GM10847 (cell line): Measurements from ENCODE around the gene ZNF597.

Experiments
- POLR2A ChIP-seq: IDR thresholded peaks from 2 replicates; pipeline ENCODE4 v1.6.1; 2011; ENCODE audit not compliant: insufficient read length; ENCODE audit errors: extremely low read depth

The ZNF597 gene

DNA sequence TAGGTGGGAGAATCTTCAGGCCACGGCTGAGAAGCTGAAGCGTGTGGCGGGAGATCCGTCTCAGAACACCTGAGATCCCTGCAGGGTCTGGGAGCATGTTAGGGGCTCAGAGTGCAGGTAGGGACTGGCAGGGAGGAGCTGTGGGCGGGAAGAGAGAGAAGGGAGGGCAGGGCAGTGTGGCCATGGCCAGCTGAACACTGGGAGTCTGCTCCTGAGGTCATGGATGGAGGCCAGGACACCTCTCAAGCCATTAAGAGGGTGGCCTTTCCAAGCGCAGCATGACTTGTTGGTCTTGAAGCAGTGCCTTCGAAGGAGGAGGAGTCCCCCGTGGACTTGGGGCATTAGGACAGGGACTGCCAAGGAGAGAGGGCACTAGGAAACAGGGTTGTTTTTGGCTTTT is 23.9 kb upstream of the ZNF597 start:
- TF ChIP-seq POLR2A: no peak

DNA sequence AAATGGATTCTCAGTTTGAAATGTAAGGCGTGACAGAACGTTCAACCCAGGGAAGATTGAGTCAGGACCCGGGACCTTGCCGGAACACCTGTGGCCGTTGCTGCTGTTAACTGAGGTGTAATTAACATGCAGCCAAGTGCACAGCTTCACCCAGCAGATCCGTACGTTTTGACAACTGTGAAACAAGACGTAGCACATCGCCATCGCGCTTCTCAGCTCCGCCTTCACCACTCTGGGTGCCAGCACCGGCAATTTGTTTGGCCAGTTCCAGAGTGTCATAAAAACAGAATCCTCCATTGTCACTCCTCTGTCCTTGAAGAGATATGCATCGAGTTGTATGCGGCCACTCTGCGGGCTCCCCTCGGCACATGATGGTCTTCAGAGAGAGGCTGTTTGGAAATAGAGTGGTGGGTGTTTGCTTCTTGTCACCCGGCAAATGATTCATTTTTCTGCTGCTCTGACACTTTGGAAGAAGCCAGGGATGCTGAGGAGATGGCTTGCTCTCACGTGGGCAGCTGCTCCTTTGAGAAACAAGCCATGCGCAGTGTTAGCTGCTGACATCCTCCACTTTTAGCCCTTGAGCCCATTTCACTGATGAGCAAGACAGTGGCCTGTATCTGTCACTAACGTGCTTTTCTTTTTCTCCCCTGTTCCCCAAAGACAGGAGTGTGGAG is 22.7 kb upstream of the ZNF597 start:
- no peak for TF ChIP-seq POLR2A

DNA sequence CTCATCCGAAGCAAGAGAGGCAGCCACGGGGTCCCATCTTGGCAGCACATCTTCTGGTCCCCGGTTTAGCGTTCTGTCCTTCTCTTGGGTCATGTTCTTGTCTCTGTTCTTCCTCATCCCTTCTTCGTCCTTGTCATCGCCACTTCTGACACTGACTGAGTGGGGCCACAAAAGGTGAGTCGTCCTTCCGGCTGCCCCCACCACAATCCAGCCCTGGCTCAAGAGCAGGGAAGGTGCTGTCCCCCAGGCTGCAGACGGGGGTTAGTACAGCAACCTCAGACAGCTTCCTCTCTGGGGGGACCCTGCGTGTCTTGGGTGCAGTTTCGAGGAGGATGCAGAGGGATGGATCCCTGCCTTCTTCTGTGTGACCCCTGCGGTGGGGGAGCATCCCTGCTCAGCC is 22.0 kb upstream of the ZNF597 start:
- TF ChIP-seq POLR2A: no peak

DNA sequence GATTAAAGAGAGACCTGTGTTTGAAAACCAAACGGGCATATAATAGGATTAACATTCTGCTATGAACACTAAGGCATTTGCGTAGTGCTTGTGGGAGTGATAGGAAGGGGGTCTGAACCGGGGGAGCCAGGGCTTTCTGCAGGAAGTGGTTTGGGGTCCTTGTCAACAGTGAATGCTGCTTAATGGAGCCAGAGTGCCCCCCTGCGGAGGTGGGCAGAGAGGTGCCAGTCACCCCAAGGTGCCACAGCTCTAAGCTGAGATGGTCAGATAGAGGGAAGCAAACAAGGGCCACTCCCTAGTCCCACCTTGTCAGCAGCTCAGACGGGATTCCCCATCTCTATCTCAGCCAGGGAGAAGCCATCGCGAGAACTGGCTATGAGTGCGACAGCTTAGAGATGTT is 17.8 kb upstream of the ZNF597 start:
- no peak for TF ChIP-seq POLR2A

DNA sequence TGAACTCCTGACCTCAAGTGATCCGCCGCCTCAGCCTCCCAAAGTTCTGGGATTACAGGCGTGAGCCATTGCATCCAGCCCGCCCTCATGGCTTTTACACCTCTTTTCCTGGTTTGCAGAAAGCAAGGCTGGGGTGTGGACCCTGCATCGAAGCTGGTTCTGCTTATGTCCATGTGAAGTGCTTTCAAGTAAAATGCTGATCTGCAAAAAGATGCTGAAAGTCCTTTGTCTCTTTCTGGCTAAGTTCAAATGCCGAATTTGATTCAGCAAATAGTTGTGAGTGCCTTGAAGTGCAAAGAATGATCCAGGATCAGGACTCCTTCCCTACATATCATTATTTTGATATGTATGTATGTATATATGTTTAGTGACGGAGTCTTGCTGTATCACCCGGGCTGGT is 17.3 kb upstream of the ZNF597 start:
- TF ChIP-seq POLR2A: no peak

DNA sequence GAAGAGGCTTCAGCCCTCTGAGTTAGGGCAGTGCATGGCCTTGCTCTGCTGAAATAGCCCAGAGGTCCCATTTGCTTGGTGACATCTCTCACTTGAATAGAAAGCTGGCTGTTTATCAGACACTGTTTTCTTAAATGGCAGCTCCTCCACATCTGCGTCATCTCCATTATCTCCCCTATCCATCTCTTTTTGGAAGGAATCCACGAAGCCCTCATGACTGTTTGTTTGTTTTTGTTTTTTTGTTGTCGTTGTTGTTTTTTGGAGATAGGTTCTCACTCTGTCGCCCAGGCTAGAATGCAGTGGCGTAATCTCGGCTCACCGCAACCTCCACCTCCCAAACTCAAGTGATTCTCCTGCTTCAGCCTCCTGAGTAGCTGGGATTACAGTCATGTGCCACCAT is 16.8 kb upstream of the ZNF597 start:
- no peak for TF ChIP-seq POLR2A

DNA sequence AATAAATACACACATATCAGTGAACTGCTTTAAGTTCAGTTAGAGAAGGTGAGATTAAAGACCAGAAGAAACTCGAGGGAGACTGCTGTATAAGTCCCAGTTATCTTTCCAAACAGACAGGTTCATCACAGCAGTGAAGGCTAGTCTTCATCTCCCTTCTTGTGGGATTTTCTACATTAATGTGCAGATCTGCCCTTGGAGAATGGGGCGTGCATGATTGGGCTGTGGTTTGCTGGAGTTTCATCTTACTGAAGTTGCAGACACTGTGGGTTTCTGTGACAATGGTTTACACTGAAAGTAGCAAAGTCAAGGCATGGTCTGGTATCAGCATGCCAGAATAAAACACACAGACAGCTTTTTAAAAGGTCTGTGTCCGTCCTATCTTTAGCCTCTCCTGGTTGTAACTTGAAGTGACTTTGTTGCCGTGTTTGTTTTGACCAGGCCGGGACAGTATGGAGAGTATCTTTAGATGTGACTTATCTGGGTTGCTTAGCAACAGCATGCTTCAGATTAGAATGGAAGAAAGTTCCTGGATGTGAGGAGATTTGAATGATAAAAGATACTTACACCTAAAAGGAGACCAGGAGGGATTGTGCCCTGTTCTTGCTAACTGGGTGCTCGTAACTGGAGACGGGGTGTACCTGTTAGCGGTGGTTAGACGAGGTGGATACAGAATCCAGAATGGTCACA is 16.2 kb upstream of the ZNF597 start:
- TF ChIP-seq POLR2A: no peak

DNA sequence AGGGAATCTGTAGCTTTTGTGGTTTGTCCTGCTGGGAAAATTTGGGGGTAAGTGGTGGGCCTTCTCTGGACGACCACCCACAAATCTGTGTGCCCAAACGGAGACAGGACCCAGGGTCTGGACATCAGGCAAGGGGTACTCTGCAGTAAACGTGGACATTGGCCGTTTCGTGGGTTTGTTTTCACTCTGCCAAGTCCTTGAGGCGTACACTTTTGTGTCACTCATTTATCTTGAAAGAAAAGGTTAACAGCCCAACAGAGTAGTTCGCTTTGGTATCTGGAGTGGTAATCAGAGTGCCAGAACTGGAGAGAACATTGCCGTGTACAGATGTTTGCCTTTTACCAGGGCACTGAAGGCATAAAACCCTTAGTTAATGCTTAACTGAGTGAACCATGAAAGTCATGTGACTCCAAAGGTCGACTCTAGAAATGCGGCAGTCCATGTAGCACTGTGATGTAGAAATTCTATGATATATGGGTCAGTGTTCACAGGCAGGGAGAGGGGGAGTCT is 15.6 kb upstream of the ZNF597 start:
- no peak for TF ChIP-seq POLR2A

DNA sequence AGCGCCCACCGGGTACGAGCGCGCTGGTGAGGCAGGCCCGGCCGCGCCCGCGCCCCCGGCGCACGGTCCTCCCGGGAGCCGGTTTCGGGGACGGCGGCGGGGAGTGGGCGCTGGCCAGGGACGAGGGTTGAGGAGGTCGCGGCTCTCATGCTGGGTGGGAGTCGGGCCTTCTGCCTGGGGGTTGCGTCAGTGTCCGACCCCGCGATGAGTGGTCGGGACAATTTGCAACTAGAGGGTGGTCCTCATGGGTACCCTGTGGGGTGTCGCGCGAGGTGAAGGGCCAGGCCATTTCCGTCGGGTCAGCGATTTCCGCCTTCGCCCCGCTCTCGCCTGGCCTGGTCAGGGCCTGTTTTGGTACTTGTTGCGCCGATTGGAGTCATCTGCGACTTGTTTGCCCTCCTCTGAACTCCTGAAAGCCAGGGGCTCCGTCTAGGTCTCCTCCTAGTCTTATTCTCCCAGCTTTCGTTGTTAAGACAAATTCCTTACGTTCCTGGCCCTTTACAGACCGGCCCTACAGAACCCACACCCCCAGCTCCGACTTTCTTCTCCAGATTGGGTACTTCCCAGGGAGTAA is 15.1 kb upstream of the ZNF597 start:
- TF ChIP-seq POLR2A: no peak

DNA sequence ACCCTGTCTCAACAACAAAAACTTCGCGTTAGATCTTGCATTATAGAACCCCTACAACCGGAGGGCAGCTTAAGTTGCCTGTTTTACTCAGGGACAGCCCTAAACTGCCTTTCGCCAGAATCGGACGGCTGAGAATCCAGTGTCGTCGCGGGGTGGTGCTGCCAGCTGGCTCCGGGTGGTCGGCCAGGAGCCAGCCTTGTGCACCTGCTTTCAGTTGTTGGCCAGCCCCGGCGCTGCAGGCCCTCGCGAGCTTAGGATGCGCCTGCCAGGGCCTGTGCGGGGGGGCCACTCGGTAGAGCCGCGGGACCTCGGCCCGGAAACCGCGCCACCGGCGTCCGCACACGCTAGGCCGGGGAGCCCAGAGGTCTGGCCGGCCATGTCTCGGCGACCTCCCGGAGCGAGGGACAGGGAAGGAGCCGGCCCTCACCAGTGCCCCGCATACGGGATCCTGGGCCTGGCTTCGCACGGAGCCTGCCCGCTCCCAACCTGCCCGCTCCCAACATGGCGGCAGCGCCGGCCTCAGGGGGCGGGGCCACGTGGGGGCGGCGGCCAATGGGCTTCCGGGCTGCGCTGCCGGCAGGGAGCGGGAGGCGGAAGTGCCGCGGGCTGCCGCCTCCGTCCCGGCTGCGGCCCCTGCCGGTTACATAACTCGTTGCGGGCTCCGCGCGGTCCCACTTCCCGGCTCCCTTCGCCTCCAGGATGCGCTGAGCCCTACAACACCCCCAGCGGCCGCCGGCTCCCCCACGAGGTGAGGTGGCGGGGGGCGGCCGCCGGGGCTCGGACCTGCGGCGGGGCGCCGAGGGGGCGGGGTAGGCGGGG is 14.3 kb upstream of the ZNF597 start:
- TF ChIP-seq POLR2A: peak; percentile 86

DNA sequence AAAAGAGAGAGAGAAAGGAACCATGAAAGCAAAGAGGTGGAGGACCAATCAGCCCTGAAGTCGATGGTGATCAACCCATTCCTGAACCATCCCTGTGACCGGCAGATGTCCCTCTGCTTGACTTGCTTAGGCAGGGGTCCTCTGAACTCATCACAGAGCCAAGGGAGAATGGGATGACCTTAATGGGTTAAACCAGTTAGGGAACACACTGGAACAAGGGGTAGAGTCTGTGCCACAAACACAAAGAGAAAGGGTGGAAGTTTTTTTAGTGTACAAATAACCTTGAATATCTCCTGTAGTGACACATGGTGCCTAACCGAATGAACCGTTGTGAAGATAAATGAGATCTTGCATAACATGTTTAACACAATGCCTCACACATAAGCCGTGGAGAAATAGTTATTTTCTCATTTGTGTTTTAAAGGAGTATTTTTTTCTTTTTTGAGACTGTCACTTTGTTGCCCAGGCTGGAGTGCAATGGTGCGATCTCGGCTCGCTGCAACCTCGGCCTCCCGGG is 11.4 kb upstream of the ZNF597 start:
- TF ChIP-seq POLR2A: no peak

DNA sequence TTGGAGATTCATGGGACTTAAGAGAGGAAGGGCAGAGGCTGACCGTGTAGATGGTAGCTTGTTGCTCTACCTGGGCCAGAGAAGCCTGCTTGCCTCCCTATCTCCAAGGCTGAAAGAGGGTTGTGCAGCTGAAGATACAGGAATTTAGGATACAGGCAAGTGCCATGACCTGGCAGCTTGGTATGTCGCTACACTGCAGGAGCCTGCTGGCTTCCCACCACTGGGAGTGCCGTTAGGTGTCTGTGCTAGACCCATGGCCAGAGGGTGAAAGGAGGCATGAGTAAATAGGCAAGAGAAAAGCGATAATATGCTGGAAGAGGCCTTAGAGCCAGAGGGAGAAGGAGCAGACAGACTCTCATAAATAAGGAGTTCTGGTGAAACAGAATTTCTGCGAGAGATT is 10.8 kb upstream of the ZNF597 start:
- TF ChIP-seq POLR2A: no peak

DNA sequence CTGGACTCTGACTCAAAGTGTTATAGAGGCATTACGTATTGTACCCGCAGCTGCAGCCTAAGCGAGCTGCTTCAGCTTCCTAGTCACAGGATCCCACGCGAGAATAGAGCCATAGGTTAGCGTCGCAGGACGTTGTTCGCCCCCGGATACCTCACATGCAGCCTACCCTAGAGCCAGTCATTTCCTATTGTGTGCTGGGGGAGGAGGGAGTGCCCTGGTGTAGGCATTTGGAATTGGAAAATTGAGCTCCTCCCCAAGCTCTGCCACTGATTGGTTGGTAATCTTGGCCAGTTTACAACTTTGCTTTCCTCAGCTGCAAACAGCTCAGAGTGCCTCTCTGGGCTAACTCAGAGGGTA is 706 bp upstream of the ZNF597 start:
- TF ChIP-seq POLR2A: no peak

DNA sequence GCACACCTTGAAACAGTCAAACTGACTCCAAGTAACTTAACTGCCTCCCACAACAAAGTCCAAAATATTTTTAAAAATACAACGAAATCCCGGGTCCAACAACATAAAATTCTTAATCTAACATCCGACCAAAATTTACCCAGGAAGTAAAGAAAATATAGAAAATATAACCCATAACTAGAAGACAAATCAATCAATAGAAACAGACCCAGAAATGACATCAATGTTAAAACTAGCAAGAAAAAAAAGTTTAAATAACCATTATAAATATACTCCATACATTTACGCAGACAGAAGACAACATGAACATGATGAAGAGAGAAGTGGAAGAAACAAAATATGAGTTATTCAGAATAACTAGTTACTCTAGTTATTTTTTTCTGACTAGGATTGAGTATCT is 3.7 kb downstream of the ZNF597 start:
- TF ChIP-seq POLR2A: no peak

DNA sequence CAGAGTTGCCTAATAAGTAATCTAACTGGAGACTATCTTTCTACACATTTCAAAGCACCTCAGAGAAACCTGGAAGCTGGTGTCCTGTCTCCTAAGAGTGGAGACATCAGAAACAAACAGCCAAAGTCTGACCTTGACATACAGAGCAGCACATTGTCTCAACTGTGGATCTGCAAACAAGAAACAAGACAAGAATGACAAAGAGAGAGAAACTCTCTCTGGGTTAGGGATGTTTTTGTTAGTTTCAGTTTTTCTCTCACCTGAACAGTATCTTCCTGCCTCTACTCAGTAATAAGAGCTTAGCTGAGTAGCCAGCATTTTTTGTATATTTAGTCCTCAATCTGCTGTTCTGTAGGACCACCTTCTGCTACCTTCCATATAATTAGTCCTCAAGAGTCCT is 8.9 kb downstream of the ZNF597 start:
- TF ChIP-seq POLR2A: no peak

DNA sequence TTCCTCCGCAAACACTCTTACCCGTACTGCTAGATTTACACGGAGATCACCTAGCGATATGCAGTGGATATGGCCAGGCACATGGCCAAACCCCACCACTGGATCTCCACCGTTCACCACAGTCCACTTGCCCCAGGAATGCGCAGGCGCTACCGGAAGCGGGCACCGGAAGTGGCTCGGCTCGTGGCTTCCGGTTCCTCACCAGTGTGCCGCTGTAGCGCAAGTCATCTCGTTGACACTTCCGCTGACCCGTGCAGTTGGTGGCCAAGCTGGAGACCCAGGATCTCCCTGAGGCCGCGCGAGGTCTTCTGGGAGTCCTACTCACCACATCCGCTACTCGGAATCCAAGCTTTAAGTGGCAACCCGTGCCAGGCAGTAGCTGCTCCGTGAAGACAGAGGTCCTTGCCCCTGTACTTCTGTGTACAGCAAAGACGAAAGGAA is 11.5 kb downstream of the ZNF597 start:
- no peak for TF ChIP-seq POLR2A

DNA sequence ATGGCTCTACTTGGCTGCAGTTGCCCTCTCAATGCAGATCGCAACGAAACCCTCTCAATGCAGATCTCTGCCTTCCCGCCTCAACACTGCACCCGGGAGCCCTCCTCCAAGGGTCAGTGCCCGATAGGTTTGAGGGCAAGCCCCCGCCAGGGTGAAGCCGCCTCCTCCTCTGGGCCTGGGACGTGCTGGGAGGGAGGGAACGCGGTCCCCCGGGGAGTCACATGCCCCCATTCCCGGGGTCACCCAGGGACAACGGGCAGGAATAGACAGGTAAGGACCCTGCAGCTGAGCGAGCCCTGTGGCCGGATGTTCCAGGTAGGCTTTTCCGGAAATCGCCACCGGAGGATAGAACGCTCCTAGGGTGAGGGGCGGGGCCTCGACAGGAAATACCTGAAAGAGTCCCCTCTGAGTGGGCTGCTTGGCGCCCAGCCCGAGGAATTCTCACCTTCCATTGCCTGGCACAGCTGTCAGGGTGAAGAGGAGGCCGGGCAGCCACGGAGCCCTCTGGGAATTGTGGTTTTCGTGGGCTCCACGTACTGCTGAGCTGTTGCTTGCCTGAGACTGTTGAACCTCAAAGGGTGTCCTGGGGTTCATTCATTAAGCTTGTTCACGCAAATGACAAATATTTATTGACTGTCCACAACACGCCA is 29.4 kb downstream of the ZNF597 start:
- TF ChIP-seq POLR2A: no peak
